Fibroblast of skin of scalp (primary cell): ENCODE results near the gene CDH22.

Experiments
- DNase-seq: peaks from one replicate; pipeline ENCODE4 v3.0.0-alpha.2; 2013

The CDH22 gene

GRCh38 chr20:46167080-46167479 lies 141.2 kb downstream of the CDH22 start:
- DNase-seq: no peak

- no peak for DNase-seq
Observed at GRCh38 chr20:46164254-46164653, 144.0 kb downstream of the CDH22 start.

- no peak for DNase-seq
Observed at GRCh38 chr20:46161921-46162320, 146.4 kb downstream of the CDH22 start.

- DNase-seq: no peak
Observed at GRCh38 chr20:46160661-46161060, 147.6 kb downstream of the CDH22 start.

- DNase-seq: no peak
Observed at GRCh38 chr20:46159101-46159897, 149.0 kb downstream of the CDH22 start.

- no peak for DNase-seq
Observed at GRCh38 chr20:46158476-46158987, 149.8 kb downstream of the CDH22 start.

- DNase-seq: no peak
Observed at GRCh38 chr20:46157625-46158024, 150.7 kb downstream of the CDH22 start.

GRCh38 chr20:46157076-46157592 lies 151.2 kb downstream of the CDH22 start:
- DNase-seq: no peak

GRCh38 chr20:46156065-46156464 lies 152.2 kb downstream of the CDH22 start:
- DNase-seq: no peak

- DNase-seq: no peak
Observed at GRCh38 chr20:46154796-46155195, 153.5 kb downstream of the CDH22 start.

- no peak for DNase-seq
Observed at GRCh38 chr20:46154305-46154704, 154.0 kb downstream of the CDH22 start.

GRCh38 chr20:46152824-46153586 lies 155.3 kb downstream of the CDH22 start:
- DNase-seq: no peak

GRCh38 chr20:46151936-46152335 lies 156.4 kb downstream of the CDH22 start:
- DNase-seq: no peak

- DNase-seq: no peak
Observed at GRCh38 chr20:46150943-46151342, 157.4 kb downstream of the CDH22 start.

- no peak for DNase-seq
Observed at GRCh38 chr20:46148313-46149208, 159.7 kb downstream of the CDH22 start.

GRCh38 chr20:46145713-46146112 lies 162.6 kb downstream of the CDH22 start:
- no peak for DNase-seq

GRCh38 chr20:46144432-46145025 lies 163.8 kb downstream of the CDH22 start:
- DNase-seq: no peak

GRCh38 chr20:46142124-46142523 lies 166.2 kb downstream of the CDH22 start:
- no peak for DNase-seq

GRCh38 chr20:46139908-46140482 lies 168.3 kb downstream of the CDH22 start:
- no peak for DNase-seq

GRCh38 chr20:46139266-46139889 lies 168.9 kb downstream of the CDH22 start:
- no peak for DNase-seq

- no peak for DNase-seq
Observed at GRCh38 chr20:46137816-46138215, 170.5 kb downstream of the CDH22 start.
